PC-3 (cell line): ENCODE data around the gene KCNH3.

Source experiments
- EZH2 ChIP-seq: fragments of 300-600 bp; sonication (generic); IDR thresholded peaks from one replicate; pipeline ENCODE4 v1.6.1; 2017; ENCODE audit warnings: antibody characterized with exemption, mild to moderate bottlenecking, low read length; ENCODE audit not compliant: unreplicated experiment
- TF ChIP-seq, protein P1 (sequence below): fragments of 300-600 bp; sonication (generic); conservative IDR thresholded peaks from 2 replicates; pipeline ENCODE4 v1.5.1; 2017; ENCODE audit warnings: antibody characterized with exemption, low read depth, mild to moderate bottlenecking, low read length

- TF ChIP-seq, protein P1, sequence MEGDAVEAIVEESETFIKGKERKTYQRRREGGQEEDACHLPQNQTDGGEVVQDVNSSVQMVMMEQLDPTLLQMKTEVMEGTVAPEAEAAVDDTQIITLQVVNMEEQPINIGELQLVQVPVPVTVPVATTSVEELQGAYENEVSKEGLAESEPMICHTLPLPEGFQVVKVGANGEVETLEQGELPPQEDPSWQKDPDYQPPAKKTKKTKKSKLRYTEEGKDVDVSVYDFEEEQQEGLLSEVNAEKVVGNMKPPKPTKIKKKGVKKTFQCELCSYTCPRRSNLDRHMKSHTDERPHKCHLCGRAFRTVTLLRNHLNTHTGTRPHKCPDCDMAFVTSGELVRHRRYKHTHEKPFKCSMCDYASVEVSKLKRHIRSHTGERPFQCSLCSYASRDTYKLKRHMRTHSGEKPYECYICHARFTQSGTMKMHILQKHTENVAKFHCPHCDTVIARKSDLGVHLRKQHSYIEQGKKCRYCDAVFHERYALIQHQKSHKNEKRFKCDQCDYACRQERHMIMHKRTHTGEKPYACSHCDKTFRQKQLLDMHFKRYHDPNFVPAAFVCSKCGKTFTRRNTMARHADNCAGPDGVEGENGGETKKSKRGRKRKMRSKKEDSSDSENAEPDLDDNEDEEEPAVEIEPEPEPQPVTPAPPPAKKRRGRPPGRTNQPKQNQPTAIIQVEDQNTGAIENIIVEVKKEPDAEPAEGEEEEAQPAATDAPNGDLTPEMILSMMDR, result no peak
- no peak for TF ChIP-seq EZH2
These were observed 17.8 kb downstream of the KCNH3 start for GRCh38 chr12:49556391-49557186.
